ENCODE data around the gene KLF8.

Gene KLF8

DNA sequence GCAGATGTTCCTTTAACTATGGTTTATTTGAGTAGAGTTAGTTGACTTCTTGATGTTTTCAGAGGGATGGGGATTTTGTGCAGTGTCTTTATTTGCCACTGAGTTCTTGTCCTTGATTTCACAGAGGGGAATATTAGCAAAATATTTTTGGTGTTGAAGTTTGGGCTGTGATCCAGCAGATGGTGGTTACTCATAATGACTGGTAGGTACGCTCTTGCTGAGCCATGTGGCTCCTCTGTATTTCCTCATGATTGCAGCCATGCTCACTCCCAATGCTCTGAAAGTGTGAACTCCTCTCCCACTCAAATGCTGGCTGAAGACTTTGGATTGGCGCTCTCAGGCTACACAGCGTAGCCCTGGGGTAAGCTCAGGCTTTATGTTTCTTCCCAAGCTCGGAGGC is 77.7 kb downstream of the KLF8 start:
- no peak for DNase-seq (ENCODE audit: low read depth, low spot score)

DNA sequence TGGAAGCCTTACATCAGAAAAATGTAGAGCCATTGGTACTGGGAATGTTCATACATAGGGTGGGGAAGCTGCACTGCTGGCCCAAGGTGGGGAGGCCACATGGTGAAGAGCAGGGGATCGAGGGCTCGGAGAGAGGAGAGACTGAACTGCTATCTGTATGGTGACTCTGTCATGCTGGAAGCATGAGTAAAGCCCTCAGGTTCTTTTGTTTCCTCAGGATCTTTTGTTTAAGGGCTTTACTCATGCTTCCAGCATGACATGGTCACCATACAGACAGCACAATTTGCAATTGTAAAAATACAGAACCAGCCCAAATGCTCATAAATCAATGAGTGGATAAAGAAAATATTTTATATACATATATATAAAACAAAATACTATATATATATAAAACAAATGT is 78.4 kb downstream of the KLF8 start:
- DNase-seq (ENCODE audit: low read depth, low spot score) = no peak

DNA sequence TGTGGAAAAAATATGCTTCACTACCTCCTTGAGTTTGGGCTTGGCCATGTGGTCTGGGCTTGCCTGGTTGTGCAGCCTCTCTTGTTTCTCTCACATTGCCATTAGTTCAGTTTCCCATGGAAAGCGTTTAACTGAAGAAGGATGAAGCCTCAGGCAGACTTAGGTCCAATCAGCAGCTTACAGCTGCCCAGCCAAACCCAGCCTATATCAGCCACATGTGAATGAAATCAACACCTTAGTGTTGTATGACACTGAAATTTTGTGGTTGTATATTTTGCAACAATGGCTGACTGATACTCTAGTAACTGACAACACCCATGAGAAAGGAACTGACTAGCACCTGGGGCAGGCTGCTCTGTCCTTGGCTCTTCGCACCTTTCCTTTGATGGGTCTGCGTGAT is 81.2 kb downstream of the KLF8 start:
- DNase-seq (ENCODE audit: low read depth, low spot score) = no peak

DNA sequence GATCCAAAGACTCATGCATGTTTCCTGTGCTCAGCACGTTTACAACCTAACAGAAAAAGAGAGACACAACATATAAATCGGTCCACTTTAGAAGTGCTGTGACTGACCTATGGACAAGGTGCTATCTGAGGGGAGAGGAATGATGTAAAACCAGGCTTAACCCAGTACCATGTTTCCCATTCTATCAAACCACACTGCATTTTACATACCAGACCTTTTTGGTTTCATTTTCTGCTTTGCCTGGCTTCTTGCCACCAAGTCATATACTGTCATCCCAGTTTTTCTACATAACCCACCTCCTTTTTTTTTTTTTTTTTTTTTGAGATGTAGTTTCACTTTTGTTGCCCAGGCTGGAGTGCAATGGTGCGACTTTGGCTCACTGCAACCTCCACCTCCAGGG is 82.2 kb downstream of the KLF8 start:
- no peak for DNase-seq (ENCODE audit: low read depth, low spot score)

DNA sequence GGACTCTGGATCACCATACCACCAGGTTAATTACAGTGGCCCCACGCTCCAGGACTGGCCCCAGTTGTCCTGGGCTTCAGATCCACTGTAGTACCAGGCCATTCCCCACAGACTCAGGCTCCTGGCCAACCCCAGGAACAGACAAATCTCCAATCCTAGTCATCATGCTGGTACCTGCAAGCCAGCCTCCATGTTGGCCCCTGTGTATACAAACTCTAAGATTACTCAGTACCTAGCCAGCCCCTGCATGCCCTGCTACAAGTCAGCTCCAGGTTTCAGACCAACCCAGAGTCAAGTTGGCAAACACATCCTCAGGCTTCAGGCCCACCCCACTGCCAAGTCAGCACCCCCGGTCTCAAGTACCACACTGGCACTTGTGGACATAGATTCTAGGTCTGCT is 85.9 kb downstream of the KLF8 start:
- no peak for DNase-seq (ENCODE audit: low read depth, low spot score)

DNA sequence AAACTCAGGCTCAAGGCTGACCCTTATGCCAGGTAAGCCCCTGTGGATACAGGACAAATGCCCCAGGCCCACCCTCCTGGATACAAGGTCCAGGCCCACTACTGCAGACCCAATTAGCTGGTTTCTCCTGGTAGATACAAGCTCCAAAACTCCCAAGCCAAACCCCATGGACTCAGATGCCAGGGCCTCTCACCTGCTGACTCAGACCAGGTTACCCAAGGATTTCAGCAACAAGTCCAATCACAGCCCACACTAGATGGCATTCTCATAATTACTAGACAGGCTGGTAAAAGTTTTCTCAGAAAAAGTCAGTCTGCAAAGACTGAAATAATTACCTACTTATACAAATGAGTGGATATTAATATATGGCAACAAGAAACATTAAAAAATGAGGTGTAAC is 87.0 kb downstream of the KLF8 start:
- DNase-seq (ENCODE audit: low read depth, low spot score) = no peak
